ENCODE data around the gene AP4B1.
"Not testable (repeated sequence)": the region's sequence is repeated elsewhere in the genome, so short reads cannot be mapped to it uniquely, and the experiment has no call there.

Gene AP4B1

DNA sequence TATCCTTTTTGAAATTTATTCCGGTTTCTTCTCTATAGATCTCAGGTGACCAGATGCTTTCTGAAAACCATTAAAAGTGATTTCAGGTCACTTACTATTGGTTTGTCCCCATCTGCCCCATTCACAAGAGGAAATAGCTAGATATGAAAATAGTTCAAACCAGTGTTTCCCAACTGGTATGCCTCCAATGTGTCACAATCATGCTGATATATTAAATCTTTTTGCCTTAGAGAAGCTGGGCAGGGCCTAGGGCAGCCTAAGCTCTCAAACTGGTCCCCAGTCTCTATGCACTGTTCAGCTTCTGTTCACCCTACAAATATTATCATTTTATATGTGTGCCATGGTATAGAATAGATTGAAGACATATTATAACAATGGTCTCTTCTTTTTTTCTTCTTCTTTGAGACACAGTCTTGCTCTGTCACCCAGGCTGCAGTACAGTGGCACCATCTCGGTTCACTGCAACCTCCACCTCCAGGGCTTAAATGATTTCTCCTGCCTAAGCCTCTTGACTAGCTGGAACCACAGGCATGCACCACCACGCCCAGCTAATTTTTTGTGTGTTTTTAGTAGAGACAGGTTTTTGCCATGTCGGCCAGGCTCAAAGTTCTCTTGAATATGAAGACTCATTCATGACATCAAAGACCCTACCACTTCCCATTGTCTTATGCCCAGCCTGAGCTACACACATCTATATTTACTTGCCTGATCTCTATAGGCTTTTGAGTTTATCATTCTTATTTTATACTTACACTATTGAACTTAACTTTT lies 48.8 kb downstream of the AP4B1 start:
- no peak for DNase-seq

DNA sequence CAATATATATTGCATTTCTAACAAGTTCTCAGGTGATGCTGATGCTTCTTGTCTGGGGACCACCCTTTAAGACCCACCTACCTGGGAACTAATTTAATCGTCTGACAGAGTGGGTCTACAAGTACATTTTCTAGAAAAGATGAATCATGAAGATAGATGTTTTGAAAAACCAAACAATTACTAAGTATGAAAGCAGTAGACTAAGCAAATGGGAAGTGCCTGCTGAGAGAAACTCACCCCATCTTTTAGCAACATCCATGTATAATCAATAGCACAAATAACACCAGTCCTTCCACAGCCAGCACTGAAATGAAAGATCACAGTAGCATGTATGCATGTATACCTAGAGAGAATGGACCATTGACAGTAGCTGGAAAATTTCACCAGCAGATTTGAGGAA lies 50.4 kb downstream of the AP4B1 start:
- DNase-seq, result no peak

GRCh38 chr1:113852694-113853093 lies 51.9 kb downstream of the AP4B1 start:
- DNase-seq, result not testable (repeated sequence)

DNA sequence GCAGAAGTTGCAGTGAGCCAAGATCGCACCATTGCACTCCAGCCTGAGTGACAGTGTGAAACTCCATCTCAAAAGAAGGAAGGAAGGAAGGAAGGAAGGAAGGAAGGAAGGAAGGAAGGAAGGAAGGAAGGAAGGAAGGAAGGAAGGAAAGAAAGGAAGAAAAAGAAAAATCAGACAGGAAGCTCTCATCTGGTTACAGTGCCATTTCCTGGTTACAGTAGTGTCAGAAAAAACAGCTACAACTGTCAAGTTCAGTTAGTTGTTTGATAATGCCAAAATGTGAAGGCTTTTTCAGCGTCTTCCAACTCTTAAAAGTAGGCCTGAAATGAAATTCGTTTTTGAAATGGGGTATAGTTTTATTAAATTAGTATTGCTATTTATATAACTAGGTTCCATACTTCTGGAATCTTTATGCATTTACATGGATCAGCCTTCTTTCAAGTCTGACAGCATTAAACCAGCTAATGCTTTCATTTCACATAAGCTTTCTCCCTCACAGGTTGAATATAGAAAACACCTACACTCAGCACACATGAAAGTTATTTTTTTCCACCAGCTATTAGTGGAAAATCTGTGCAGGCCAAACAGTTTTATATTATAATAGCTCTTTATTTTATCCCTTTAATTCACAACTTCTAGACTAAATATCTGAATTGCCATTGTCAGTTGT lies 54.3 kb downstream of the AP4B1 start:
- DNase-seq, result no peak

DNA sequence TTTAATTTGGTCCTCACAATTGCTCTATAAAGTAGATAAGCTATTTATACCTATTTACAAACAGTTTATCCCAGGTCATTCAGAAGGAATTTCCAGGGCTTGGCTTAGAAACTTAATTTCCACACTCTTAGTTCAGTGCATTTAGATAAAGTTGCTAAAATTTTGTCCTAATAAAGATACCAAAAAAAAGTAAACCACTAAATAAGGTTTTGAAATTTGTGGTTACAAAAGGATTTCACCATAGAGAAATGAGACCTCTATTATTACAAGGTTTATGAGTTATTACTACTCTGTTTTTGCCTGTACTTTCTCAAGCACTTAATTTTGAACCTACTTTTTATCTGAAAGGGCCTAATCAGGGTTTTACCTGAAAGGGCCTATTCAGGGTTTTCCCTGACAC lies 55.5 kb downstream of the AP4B1 start:
- DNase-seq, result no peak

DNA sequence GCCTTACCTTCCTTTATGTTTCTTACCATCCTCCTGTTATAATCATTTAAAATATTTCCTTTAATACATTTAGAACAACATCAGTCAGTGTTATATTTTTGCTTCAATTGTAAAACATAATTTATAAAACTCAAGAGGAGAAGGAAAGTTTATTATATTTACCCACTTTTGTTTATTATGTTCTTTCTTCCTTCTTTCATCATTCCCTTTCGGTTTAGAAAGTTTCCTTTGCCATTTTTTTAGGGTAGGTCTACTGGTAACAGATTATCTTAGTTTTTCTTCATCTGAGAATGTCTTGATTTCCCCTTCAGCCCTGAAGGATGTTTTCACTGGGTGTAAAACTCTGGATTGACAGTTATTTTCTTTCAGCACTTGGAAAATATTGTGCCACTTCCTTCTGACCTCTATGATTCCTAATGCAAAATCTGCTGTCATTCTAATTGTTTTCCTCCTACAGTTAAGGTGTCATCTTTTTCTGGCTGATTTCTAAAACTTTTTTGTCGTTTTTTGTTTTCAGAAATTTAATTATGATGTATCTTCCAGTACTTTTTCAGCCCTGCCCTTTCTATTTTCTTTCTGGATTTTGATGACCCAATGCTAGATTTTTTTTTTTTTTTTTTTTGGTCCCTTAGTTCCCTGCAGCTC lies 58.1 kb downstream of the AP4B1 start:
- no peak for DNase-seq

Data from HCEC 1CT (cell line).